Neural cell (in vitro differentiated cells): Measurements from ENCODE around the gene TMEM190. TPM values are rescaled to one million over a fixed set of nuclear protein-coding genes. Genes with fewer than 3 reads are reported as not detected.

Experiments used
- H2AFZ ChIP-seq: fragments of 200-600, 300-800 bp; sonication (generic), shearing (Covaris generic); 2 replicates; pipeline ENCODE4 v1.6.0; 2014; ENCODE audit warnings: low read depth, mild to moderate bottlenecking, antibody characterized with exemption, low read length, moderate library complexity
- H3F3A ChIP-seq: fragments of 200-600 bp; shearing (Covaris generic); 2 replicates; pipeline ENCODE4 v1.6.1; 2016; ENCODE audit warnings: mild to moderate bottlenecking, moderate library complexity, mixed read lengths, antibody characterized with exemption, low read length; ENCODE audit not compliant: insufficient read depth, poor library complexity, severe bottlenecking
- H3K27ac ChIP-seq: fragments of 200-600, 300-800 bp; sonication (generic), shearing (Covaris generic); 2 replicates; pipeline ENCODE4 v1.5.1; 2014; ENCODE audit warnings: mild to moderate bottlenecking, low read length, moderate library complexity
- H3K27me3 ChIP-seq: fragments of 300-800, 200-600 bp; sonication (generic), shearing (Covaris generic); 2 replicates; pipeline ENCODE4 v1.6.0; 2014; ENCODE audit warnings: mild to moderate bottlenecking, low read depth, low read length, moderate library complexity; ENCODE audit not compliant: insufficient read depth
- H3K36me3 ChIP-seq: fragments of 300-800, 200-600 bp; sonication (generic), shearing (Covaris generic); 2 replicates; pipeline ENCODE4 v1.5.1; 2014; ENCODE audit warnings: mild to moderate bottlenecking, antibody characterized with exemption, low read length, moderate library complexity; ENCODE audit not compliant: insufficient read depth
- H3K4me2 ChIP-seq: fragments of 300-800, 200-600 bp; sonication (generic), shearing (Covaris generic); 2 replicates; pipeline ENCODE4 v1.6.0; 2014; ENCODE audit warnings: mild to moderate bottlenecking, low read length
- H3K4me3 ChIP-seq: fragments of 300-800, 200-600 bp; sonication (generic), shearing (Covaris generic); 2 replicates; pipeline ENCODE4 v1.5.1; 2014; ENCODE audit warnings: mild to moderate bottlenecking, low read length, moderate library complexity
- H3K79me2 ChIP-seq: fragments of 200-600 bp; shearing (Covaris generic); replicated peaks from 2 replicates; pipeline ENCODE4 v1.6.0; 2014; ENCODE audit warnings: mild to moderate bottlenecking, low read length, moderate library complexity; ENCODE audit not compliant: insufficient read depth
- H3K9ac ChIP-seq: fragments of 300-800, 200-600 bp; sonication (generic), shearing (Covaris generic); 2 replicates; pipeline ENCODE4 v1.6.1; 2016; ENCODE audit warnings: mild to moderate bottlenecking, low read length, mixed read lengths
- H3K9me2 ChIP-seq: fragments of 200-600 bp; shearing (Covaris generic); 2 replicates; pipeline ENCODE4 v1.6.1; 2016; ENCODE audit warnings: mild to moderate bottlenecking, low read length, mixed read lengths; ENCODE audit not compliant: insufficient read depth
- H3K9me3 ChIP-seq: fragments of 200-600, 300-800 bp; sonication (generic), shearing (Covaris generic); 2 replicates; pipeline ENCODE4 v1.6.1; 2016; ENCODE audit warnings: mild to moderate bottlenecking, mixed run types, low read length, moderate library complexity, mixed read lengths
- H4K20me1 ChIP-seq: fragments of 200-600 bp; shearing (Covaris generic); 2 replicates; pipeline ENCODE4 v1.6.1; 2016; ENCODE audit warnings: mild to moderate bottlenecking, mixed run types; ENCODE audit not compliant: insufficient read depth
- EP300 ChIP-seq: fragments of 450-650 bp; conservative IDR thresholded peaks from 2 replicates; pipeline ENCODE4 v1.6.1; 2014; ENCODE audit warnings: antibody characterized with exemption, mild to moderate bottlenecking, moderate library complexity; ENCODE audit not compliant: poor library complexity, severe bottlenecking
- EZH2 ChIP-seq: fragments of 200-600, 300-800 bp; shearing (Covaris generic), sonication (generic); IDR thresholded peaks from 2 replicates; pipeline ENCODE4 v1.6.1; 2014; ENCODE audit warnings: antibody characterized with exemption, low read length, borderline replicate concordance, mild to moderate bottlenecking; ENCODE audit not compliant: insufficient read depth, poor library complexity, severe bottlenecking
- MXI1 ChIP-seq: fragments of 450-650 bp; conservative IDR thresholded peaks from 2 replicates; pipeline ENCODE4 v1.6.1; 2014; ENCODE audit warnings: antibody characterized with exemption, mild to moderate bottlenecking; ENCODE audit not compliant: poor library complexity, severe bottlenecking
- POLR2AphosphoS5 ChIP-seq: IDR thresholded peaks from 2 replicates; pipeline ENCODE4 v1.6.1; 2012
- RAD21 ChIP-seq: fragments of 450-650 bp; conservative IDR thresholded peaks from 2 replicates; pipeline ENCODE4 v1.6.1; 2014; ENCODE audit warnings: antibody characterized with exemption, mild to moderate bottlenecking, moderate library complexity
- SMC3 ChIP-seq: fragments of 450-650 bp; conservative IDR thresholded peaks from 2 replicates; pipeline ENCODE4 v1.6.1; 2014; ENCODE audit warnings: antibody characterized with exemption, mild to moderate bottlenecking, moderate library complexity; ENCODE audit not compliant: poor library complexity
- TAF1 ChIP-seq: IDR thresholded peaks from 2 replicates; pipeline ENCODE4 v1.6.1; 2012; ENCODE audit warnings: low read depth
- polyA plus RNA-seq: library from polyadenylated mRNA; depleted of rRNA; stranded (reverse); fragments of >200 nt; gene quantifications from 2 replicates; pipeline ENCODE4 v1.2.3, GENCODE V29; 2014
- TF ChIP-seq, protein P1 (sequence below): IDR thresholded peaks from 2 replicates; pipeline ENCODE4 v1.6.1; 2012; ENCODE audit warnings: borderline replicate concordance
- TF ChIP-seq, protein P2 (sequence below): fragments of 450-650 bp; IDR thresholded peaks from 2 replicates; pipeline ENCODE4 v1.5.1; 2014; ENCODE audit warnings: antibody characterized with exemption, mild to moderate bottlenecking, moderate library complexity; ENCODE audit not compliant: poor library complexity, severe bottlenecking

Gene TMEM190
- polyA plus RNA-seq, 1 donor from 2014 or later = not detected

DNA sequence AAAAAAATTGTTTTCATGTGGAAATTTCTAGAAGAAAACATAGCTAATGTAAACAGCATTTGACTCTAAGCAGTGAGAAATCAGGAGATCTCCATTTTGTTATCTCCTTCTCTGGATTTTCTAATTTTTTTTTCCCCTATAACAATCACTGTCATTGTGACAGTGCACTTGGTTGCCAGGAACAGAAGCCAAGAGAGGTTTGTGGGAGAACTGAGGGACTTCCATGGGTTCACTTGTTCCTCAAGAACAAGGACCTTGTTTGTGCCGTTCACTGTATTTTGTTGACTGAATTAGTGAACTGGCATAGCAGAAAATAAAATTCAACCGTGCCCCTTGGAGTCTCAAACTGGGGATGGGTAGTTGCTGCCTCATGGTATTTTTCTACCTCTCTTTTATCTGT is 49.4 kb downstream of the TMEM190 start:
- H3K27me3 ChIP-seq = no peaks in the 10 kb centered on the region
- H3K27ac ChIP-seq = no peak overlapping the region
- H3K4me3 ChIP-seq = no peak overlapping the region
- H2AFZ ChIP-seq = no peak overlapping the region
- no peaks in the 10 kb centered on the region for H4K20me1 ChIP-seq
- H3K9me3 ChIP-seq = no peaks in the 10 kb centered on the region
- TF ChIP-seq POLR2AphosphoS5 (no peak), TAF1 (no peak), SMC3 (no peak), MXI1 (no peak), EZH2 (no peak), EP300 (no peak), RAD21 (no peak)
- TF ChIP-seq, protein P1, sequence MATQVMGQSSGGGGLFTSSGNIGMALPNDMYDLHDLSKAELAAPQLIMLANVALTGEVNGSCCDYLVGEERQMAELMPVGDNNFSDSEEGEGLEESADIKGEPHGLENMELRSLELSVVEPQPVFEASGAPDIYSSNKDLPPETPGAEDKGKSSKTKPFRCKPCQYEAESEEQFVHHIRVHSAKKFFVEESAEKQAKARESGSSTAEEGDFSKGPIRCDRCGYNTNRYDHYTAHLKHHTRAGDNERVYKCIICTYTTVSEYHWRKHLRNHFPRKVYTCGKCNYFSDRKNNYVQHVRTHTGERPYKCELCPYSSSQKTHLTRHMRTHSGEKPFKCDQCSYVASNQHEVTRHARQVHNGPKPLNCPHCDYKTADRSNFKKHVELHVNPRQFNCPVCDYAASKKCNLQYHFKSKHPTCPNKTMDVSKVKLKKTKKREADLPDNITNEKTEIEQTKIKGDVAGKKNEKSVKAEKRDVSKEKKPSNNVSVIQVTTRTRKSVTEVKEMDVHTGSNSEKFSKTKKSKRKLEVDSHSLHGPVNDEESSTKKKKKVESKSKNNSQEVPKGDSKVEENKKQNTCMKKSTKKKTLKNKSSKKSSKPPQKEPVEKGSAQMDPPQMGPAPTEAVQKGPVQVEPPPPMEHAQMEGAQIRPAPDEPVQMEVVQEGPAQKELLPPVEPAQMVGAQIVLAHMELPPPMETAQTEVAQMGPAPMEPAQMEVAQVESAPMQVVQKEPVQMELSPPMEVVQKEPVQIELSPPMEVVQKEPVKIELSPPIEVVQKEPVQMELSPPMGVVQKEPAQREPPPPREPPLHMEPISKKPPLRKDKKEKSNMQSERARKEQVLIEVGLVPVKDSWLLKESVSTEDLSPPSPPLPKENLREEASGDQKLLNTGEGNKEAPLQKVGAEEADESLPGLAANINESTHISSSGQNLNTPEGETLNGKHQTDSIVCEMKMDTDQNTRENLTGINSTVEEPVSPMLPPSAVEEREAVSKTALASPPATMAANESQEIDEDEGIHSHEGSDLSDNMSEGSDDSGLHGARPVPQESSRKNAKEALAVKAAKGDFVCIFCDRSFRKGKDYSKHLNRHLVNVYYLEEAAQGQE = no peak
- TF ChIP-seq, protein P2, sequence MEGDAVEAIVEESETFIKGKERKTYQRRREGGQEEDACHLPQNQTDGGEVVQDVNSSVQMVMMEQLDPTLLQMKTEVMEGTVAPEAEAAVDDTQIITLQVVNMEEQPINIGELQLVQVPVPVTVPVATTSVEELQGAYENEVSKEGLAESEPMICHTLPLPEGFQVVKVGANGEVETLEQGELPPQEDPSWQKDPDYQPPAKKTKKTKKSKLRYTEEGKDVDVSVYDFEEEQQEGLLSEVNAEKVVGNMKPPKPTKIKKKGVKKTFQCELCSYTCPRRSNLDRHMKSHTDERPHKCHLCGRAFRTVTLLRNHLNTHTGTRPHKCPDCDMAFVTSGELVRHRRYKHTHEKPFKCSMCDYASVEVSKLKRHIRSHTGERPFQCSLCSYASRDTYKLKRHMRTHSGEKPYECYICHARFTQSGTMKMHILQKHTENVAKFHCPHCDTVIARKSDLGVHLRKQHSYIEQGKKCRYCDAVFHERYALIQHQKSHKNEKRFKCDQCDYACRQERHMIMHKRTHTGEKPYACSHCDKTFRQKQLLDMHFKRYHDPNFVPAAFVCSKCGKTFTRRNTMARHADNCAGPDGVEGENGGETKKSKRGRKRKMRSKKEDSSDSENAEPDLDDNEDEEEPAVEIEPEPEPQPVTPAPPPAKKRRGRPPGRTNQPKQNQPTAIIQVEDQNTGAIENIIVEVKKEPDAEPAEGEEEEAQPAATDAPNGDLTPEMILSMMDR = no peak
- no peak overlapping the region for H3K4me2 ChIP-seq
- H3K9me2 ChIP-seq = no peaks in the 10 kb centered on the region
- H3F3A ChIP-seq = no peaks in the 10 kb centered on the region
- peaks cover 11% of the 10 kb centered on the region for H3K36me3 ChIP-seq
- no peaks in the 10 kb centered on the region for H3K79me2 ChIP-seq
- no peak overlapping the region for H3K9ac ChIP-seq

Other genes with a start within 250 kb of the TMEM190 start
- gene TNNT1, start 227.6 kb upstream of the TMEM190 start, polyA plus RNA-seq = 4.0 and 6.2 TPM in 2 replicates
- gene TNNI3, start 219.1 kb upstream of the TMEM190 start, polyA plus RNA-seq = 22.5 and 22.6 TPM in 2 replicates
- 0.38 and 2.2 TPM in 2 replicates for gene DNAAF3, start 210.2 kb upstream of the TMEM190 start, polyA plus RNA-seq
- 210 and 237 TPM in 2 replicates for gene SYT5, start 196.5 kb upstream of the TMEM190 start, polyA plus RNA-seq
- gene PTPRH, start 167.3 kb upstream of the TMEM190 start, polyA plus RNA-seq = 0.54 and 0.56 TPM in 2 replicates
- 0.84 and 2.3 TPM in 2 replicates for gene TMEM86B, start 148.1 kb upstream of the TMEM190 start, polyA plus RNA-seq
- gene PPP6R1, start 117.8 kb upstream of the TMEM190 start, polyA plus RNA-seq = 20.0 and 33.0 TPM in 2 replicates
- 61.1 and 86.8 TPM in 2 replicates for gene HSPBP1, start 96.7 kb upstream of the TMEM190 start, polyA plus RNA-seq
- 213 and 244 TPM in 2 replicates for gene BRSK1, start 92.8 kb upstream of the TMEM190 start, polyA plus RNA-seq
- not detected in 2 replicates for gene TMEM150B, start 51.5 kb upstream of the TMEM190 start, polyA plus RNA-seq
- 50.9 and 72.1 TPM in 2 replicates for gene KMT5C, start 37.0 kb upstream of the TMEM190 start, polyA plus RNA-seq
- gene COX6B2, start 22.1 kb upstream of the TMEM190 start, polyA plus RNA-seq = 0.17 TPM in 1 of 2 replicates, not detected in the other
- gene GARIN5B, start 13.6 kb upstream of the TMEM190 start, polyA plus RNA-seq = not detected in 2 replicates
- 0.62 and 1.7 TPM in 2 replicates for gene IL11, start 6.4 kb upstream of the TMEM190 start, polyA plus RNA-seq
- not detected in 2 replicates for gene TMEM238, start 7.5 kb downstream of the TMEM190 start, polyA plus RNA-seq
- gene RPL28, start 9.1 kb downstream of the TMEM190 start, polyA plus RNA-seq = 135 and 195 TPM in 2 replicates
- gene UBE2S, start 31.0 kb downstream of the TMEM190 start, polyA plus RNA-seq = 119 and 188 TPM in 2 replicates
- gene SHISA7, start 66.5 kb downstream of the TMEM190 start, polyA plus RNA-seq = 4.5 and 7.1 TPM in 2 replicates
- 47.7 and 48.1 TPM in 2 replicates for gene ISOC2, start 84.8 kb downstream of the TMEM190 start, polyA plus RNA-seq
- 0.19 and 3.0 TPM in 2 replicates for gene C19orf85, start 87.9 kb downstream of the TMEM190 start, polyA plus RNA-seq
- 0.37 and 0.68 TPM in 2 replicates for gene ZNF628, start 99.8 kb downstream of the TMEM190 start, polyA plus RNA-seq
- gene NAT14, start 108.4 kb downstream of the TMEM190 start, polyA plus RNA-seq = 129 and 145 TPM in 2 replicates
- 0.45 and 1.4 TPM in 2 replicates for gene SSC5D, start 111.6 kb downstream of the TMEM190 start, polyA plus RNA-seq
- not detected in 2 replicates for gene SBK2, start 160.3 kb downstream of the TMEM190 start, polyA plus RNA-seq
- not detected in 2 replicates for gene SBK3, start 168.7 kb downstream of the TMEM190 start, polyA plus RNA-seq
- gene ZNF579, start 204.0 kb downstream of the TMEM190 start, polyA plus RNA-seq = 7.4 and 10.8 TPM in 2 replicates
- 5.1 and 7.4 TPM in 2 replicates for gene FIZ1, start 222.7 kb downstream of the TMEM190 start, polyA plus RNA-seq
- 3.2 and 3.9 TPM in 2 replicates for gene ZNF524, start 223.5 kb downstream of the TMEM190 start, polyA plus RNA-seq
- gene ZNF865, start 228.8 kb downstream of the TMEM190 start, polyA plus RNA-seq = 1.7 and 2.1 TPM in 2 replicates
- 10.3 and 10.7 TPM in 2 replicates for gene ZNF784, start 247.7 kb downstream of the TMEM190 start, polyA plus RNA-seq